Measurements from ENCODE around the gene NIPA2.

Gene NIPA2

GRCh38 chr15:22903961-22904534 lies 65.6 kb downstream of the NIPA2 start:
- no peak for DNase-seq

GRCh38 chr15:22904736-22905135 lies 66.3 kb downstream of the NIPA2 start:
- DNase-seq, result no peak

- DNase-seq, result no peak
Observed at GRCh38 chr15:22907161-22907950, 68.9 kb downstream of the NIPA2 start.

- no peak for DNase-seq
Observed at GRCh38 chr15:22908830-22909229, 70.4 kb downstream of the NIPA2 start.

GRCh38 chr15:22911306-22911705 lies 72.8 kb downstream of the NIPA2 start:
- no peak for DNase-seq

- no peak for DNase-seq
Observed at GRCh38 chr15:22912256-22912655, 73.8 kb downstream of the NIPA2 start.

- no peak for DNase-seq
Observed at GRCh38 chr15:22913646-22914380, 75.3 kb downstream of the NIPA2 start.

- no peak for DNase-seq
Observed at GRCh38 chr15:22915866-22916515, 77.5 kb downstream of the NIPA2 start.

GRCh38 chr15:22916606-22917350 lies 78.3 kb downstream of the NIPA2 start:
- DNase-seq, result no peak

GRCh38 chr15:22917556-22917955 lies 79.1 kb downstream of the NIPA2 start:
- DNase-seq, result no peak
